Astrocyte of the spinal cord (primary cell): Measurements from ENCODE around the gene BTBD18.

Source experiments
- DNase-seq: peaks from one replicate; pipeline ENCODE4 v3.0.0; 2011; ENCODE audit warnings: low read depth, low spot score
- H3K4me3 ChIP-seq: 2 replicates; pipeline ENCODE4 v1.5.1; 2011; ENCODE audit warnings: low read depth, mild to moderate bottlenecking, low read length, moderate library complexity
- in situ Hi-C: cut with HindIII; loops from 2 replicates; pipeline ENCODE4 v1.10.0; 2017; ENCODE audit warnings: low sequenced_read_pairs
- TF ChIP-seq, protein P1 (sequence below): IDR thresholded peaks from 2 replicates; pipeline ENCODE4 v1.5.1; 2012; ENCODE audit warnings: low read depth, mild to moderate bottlenecking, low read length, inconsistent platforms

The BTBD18 gene

DNA sequence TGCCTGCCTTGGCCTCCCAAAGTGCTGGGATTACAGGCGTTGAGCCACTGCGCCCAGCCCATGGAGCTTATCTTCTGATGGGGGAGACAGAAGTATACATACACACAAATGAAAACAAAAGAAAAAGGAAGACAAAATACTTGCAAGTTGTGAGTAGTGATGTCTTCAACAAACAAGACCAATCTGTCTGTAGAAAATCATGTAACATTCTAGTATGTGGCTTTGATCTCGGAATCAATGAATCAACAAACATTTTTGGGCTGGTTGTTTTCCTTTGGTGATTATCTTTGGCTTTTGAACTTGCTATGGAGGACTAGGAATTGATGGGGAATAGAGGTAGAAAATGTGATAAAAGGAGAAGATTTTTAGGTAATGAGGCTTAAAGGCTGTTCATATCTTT is 6.6 kb upstream of the BTBD18 start:
- TF ChIP-seq, protein P1, sequence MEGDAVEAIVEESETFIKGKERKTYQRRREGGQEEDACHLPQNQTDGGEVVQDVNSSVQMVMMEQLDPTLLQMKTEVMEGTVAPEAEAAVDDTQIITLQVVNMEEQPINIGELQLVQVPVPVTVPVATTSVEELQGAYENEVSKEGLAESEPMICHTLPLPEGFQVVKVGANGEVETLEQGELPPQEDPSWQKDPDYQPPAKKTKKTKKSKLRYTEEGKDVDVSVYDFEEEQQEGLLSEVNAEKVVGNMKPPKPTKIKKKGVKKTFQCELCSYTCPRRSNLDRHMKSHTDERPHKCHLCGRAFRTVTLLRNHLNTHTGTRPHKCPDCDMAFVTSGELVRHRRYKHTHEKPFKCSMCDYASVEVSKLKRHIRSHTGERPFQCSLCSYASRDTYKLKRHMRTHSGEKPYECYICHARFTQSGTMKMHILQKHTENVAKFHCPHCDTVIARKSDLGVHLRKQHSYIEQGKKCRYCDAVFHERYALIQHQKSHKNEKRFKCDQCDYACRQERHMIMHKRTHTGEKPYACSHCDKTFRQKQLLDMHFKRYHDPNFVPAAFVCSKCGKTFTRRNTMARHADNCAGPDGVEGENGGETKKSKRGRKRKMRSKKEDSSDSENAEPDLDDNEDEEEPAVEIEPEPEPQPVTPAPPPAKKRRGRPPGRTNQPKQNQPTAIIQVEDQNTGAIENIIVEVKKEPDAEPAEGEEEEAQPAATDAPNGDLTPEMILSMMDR, result no peak
- no peak for DNase-seq
- in situ Hi-C loops, result no loop called here
- no peak overlapping the region for H3K4me3 ChIP-seq

DNA sequence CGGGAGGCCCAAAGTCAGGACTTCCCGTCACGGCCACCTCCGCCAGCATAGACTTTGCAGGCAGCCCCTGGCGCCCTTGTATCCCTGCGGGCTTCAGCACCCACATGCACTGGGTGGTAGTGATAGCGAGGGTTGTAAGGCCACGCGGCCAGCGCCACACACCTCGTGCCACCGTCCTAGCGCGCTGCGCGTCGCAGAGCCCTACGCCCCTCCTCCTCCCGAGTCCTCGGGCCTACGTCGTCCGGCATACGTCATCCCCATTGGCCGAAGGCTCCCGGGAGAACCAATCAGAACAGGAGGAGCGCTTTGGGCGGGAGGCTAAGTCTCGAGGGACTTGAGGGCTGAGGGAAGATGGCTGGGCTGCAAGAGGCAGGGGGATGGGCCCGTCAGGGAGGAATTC is 1.3 kb upstream of the BTBD18 start:
- no peak for DNase-seq
- TF ChIP-seq, protein P1, result no peak
- H3K4me3 ChIP-seq, result no peak overlapping the region
- in situ Hi-C loops, result no loop called here

DNA sequence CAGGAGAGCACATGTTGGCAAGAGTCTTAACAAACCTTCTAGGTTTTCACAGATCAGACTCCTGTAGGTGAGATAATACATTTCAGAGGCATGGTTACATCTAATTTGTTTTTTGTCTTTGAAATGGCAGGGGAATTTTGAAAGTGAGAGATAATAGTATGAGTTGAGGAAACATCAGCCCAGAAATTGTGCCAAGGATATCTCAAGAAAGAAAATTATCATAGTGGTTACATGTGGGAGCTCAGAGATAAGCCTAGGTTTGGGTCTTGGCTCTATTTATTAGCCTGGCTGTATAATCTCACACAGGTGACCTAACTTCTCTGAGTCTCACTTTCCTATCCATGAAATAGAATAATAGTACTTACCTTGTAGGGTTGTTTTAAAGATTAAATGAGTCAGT is 443 bp downstream of the BTBD18 start:
- in situ Hi-C loops, result no loop called here
- no peak overlapping the region for H3K4me3 ChIP-seq
- DNase-seq, result no peak
- TF ChIP-seq, protein P1, result no peak

DNA sequence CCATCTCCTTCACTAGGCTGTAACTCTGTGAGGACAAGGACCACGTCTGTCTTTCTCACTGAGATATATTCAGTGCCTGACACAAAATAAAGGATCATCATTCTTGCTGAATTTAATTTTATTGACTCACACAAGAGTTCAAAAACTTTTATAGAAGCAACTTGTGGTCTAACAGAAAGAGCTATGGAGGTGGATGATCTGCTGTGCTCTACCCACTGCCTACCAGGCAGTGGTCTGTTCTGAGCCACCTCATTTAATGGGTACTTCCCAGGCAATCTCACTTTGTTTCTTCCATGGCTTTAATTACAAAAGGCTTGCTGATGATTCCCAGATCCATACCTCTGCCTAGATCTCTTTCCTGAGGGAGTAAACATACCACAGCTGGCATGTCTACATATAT is 4.7 kb downstream of the BTBD18 start:
- no peak for DNase-seq

DNA sequence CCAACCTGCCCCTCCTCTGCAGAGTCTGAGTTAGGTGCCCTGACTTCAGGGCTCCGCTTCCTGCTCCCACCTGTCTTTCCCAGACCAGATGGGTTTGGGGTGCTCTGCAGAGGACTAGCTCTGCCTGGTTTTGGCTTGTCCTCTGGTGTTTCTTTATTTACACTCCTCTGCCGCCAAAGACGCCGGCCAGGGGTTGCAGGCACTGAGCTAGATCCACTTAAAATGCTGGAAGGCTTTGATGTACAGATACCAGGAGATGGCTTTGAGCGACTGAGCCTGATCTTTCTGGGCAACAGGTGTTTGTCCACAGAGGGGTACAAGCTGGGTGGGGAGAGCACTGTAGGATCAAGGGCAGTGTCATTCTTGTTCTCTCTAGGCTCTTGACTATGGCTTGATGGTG is 6.4 kb downstream of the BTBD18 start:
- H3K4me3 ChIP-seq, result no peak overlapping the region
- TF ChIP-seq, protein P1, result no peak
- in situ Hi-C loops, result no loop called here
- DNase-seq, result no peak

More for the DNA sequence above, 4.7 kb downstream of the BTBD18 start:
- no peak overlapping the region for H3K4me3 ChIP-seq
- in situ Hi-C loops, result no loop called here
- TF ChIP-seq, protein P1, result no peak

DNA sequence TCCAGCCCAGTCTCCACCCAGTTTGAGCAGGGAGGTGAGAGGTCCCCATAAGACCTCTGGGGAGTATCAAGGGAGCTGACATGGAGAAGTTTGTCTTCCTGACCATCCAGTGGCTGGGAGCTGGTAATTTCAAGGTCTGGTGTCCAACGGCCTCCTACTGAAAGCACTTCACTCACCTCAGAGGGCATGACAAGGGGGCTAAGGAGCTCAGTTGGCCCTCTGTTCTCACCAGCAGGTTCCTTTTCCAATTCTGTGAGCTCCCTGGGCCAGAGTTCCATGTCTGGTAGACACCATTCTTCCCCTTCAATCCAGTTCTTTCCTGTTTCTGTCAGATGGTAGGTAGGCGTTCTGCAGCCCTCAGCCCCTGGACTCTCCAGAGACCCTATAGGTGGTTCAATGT is 7.3 kb downstream of the BTBD18 start:
- TF ChIP-seq, protein P1, result no peak
- in situ Hi-C loops, result no loop called here
- DNase-seq, result no peak
- no peak overlapping the region for H3K4me3 ChIP-seq

DNA sequence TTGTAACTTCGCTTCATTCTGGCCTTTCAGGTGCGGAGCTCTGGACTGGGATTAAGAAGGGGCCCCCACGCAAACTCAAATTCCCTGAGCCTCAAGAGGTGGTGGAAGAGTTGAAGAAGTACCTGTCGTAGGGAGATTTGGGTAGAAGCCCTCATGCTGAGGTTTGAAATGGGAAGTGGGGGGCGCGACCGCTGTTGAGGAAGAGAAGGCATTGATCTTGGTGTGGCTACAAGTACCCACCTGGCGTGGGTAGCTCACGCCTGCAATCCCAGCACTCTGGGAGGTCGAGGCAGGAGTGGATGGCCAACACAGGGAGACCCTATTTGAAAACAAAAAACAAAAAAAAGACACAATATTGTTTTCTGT is 9.5 kb downstream of the BTBD18 start:
- in situ Hi-C loops, result no loop called here
- DNase-seq, result no peak
- TF ChIP-seq, protein P1, result no peak
- H3K4me3 ChIP-seq, result peak overlapping the region; percentile 85
